GM12878 (cell line): ENCODE data around the gene GSG1L2. TPM values are rescaled to one million over a fixed set of nuclear protein-coding genes. Genes with fewer than 3 reads are reported as not detected.

Experiments used
- KLF5 ChIP-seq: fragments of 450-650 bp; IDR thresholded peaks from 2 replicates; pipeline ENCODE4 v1.6.1; 2014; ENCODE audit warnings: mild to moderate bottlenecking; ENCODE audit not compliant: partially characterized antibody
- SIN3A ChIP-seq: IDR thresholded peaks from 2 replicates; pipeline ENCODE4 v1.6.1; 2012; ENCODE audit warnings: low read depth, low read length, improper control_type of control experiment
- STAT1 ChIP-seq: fragments of 450-650 bp; conservative IDR thresholded peaks from 2 replicates; pipeline ENCODE4 v1.6.1; 2014; ENCODE audit warnings: antibody characterized with exemption, mild to moderate bottlenecking
- polyA plus RNA-seq, 11 experiments: library from polyadenylated mRNA; depleted of rRNA in 4 of 11; unstranded in 6 of 11; stranded (reverse) in 5 of 11; fragments of >200 nt; fragmentation: Nextera tagmentation in 4 of 11; fragmentation: Illumina TruSeq in 1 of 11; extraction: Ambion mirVana in 4 of 11; extraction: Trizol in 1 of 11; gene quantifications; 1 replicate in 1 of 11; 2 replicates in 10 of 11; pipeline versions ENCODE4 v1.2.1 to v1.2.3, GENCODE V29; 2011 to 2016; ENCODE audit warnings: inconsistent platforms in 2 of 11, missing spikeins in 2 of 11, low read depth in 1 of 11
- total RNA-seq, 4 experiments: library from RNA; depleted of rRNA in 3 of 4; stranded (reverse); fragments of >200 nt in 3 of 4; fragmentation: Illumina TruSeq in 1 of 4; extraction: Trizol in 1 of 4; gene quantifications; 2 replicates each; pipeline versions ENCODE4 v1.2.1 to v1.2.3, GENCODE V29; 2013 to 2021
- TF ChIP-seq, protein P1 (sequence below): fragments of 450-650 bp; IDR thresholded peaks from 2 replicates; pipeline ENCODE4 v1.6.1; 2016; ENCODE audit warnings: mild to moderate bottlenecking, moderate library complexity, borderline replicate concordance
- TF ChIP-seq, protein P2 (sequence below): IDR thresholded peaks from 2 replicates; pipeline ENCODE4 v1.6.1; 2012; ENCODE audit warnings: mild to moderate bottlenecking, low read depth, low read length

GSG1L2 gene
- total and polyA plus RNA-seq, 10 of the 15 experiments (the other 5 are each of a cell fraction or from before 2014, with no cell fraction given) = not detected

DNA sequence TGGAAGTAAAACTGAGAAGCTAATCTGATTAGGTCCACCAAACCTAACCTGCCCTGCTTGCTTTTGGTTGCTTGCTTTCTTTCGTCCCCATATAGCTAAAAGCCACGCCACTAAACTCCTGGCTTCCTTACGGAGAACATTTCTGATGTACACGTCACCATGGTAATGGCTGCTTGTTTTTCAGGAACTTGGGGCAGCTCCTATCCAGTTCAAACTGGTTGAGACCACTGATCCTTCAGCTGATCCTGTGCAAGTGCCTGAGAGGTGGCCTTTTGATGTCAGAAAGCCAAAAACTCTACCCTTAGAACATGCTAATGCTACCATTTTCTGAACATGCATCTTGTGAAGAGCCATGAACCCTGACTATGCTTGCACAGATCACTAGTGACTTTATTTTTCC is 16.1 kb downstream of the GSG1L2 start (continued):
- TF ChIP-seq, protein P1, sequence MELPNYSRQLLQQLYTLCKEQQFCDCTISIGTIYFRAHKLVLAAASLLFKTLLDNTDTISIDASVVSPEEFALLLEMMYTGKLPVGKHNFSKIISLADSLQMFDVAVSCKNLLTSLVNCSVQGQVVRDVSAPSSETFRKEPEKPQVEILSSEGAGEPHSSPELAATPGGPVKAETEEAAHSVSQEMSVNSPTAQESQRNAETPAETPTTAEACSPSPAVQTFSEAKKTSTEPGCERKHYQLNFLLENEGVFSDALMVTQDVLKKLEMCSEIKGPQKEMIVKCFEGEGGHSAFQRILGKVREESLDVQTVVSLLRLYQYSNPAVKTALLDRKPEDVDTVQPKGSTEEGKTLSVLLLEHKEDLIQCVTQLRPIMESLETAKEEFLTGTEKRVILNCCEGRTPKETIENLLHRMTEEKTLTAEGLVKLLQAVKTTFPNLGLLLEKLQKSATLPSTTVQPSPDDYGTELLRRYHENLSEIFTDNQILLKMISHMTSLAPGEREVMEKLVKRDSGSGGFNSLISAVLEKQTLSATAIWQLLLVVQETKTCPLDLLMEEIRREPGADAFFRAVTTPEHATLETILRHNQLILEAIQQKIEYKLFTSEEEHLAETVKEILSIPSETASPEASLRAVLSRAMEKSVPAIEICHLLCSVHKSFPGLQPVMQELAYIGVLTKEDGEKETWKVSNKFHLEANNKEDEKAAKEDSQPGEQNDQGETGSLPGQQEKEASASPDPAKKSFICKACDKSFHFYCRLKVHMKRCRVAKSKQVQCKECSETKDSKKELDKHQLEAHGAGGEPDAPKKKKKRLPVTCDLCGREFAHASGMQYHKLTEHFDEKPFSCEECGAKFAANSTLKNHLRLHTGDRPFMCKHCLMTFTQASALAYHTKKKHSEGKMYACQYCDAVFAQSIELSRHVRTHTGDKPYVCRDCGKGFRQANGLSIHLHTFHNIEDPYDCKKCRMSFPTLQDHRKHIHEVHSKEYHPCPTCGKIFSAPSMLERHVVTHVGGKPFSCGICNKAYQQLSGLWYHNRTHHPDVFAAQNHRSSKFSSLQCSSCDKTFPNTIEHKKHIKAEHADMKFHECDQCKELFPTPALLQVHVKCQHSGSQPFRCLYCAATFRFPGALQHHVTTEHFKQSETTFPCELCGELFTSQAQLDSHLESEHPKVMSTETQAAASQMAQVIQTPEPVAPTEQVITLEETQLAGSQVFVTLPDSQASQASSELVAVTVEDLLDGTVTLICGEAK = no peak
- no peak for TF ChIP-seq STAT1
- no peak for TF ChIP-seq KLF5
- TF ChIP-seq, protein P2, sequence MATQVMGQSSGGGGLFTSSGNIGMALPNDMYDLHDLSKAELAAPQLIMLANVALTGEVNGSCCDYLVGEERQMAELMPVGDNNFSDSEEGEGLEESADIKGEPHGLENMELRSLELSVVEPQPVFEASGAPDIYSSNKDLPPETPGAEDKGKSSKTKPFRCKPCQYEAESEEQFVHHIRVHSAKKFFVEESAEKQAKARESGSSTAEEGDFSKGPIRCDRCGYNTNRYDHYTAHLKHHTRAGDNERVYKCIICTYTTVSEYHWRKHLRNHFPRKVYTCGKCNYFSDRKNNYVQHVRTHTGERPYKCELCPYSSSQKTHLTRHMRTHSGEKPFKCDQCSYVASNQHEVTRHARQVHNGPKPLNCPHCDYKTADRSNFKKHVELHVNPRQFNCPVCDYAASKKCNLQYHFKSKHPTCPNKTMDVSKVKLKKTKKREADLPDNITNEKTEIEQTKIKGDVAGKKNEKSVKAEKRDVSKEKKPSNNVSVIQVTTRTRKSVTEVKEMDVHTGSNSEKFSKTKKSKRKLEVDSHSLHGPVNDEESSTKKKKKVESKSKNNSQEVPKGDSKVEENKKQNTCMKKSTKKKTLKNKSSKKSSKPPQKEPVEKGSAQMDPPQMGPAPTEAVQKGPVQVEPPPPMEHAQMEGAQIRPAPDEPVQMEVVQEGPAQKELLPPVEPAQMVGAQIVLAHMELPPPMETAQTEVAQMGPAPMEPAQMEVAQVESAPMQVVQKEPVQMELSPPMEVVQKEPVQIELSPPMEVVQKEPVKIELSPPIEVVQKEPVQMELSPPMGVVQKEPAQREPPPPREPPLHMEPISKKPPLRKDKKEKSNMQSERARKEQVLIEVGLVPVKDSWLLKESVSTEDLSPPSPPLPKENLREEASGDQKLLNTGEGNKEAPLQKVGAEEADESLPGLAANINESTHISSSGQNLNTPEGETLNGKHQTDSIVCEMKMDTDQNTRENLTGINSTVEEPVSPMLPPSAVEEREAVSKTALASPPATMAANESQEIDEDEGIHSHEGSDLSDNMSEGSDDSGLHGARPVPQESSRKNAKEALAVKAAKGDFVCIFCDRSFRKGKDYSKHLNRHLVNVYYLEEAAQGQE = no peak
- no peak for TF ChIP-seq SIN3A
